ENCODE data around the gene BTBD9.

GRCh38 chr6:38499529-38500096 is 140.1 kb downstream of the BTBD9 start:
- TF ChIP-seq CTCF (CRISPR knock-in tag; IDR thresholded peaks at IDR 0.05) (no peak), ZNF580 (CRISPR knock-in tag; IDR thresholded peaks at IDR 0.05; ENCODE audit: borderline replicate concordance, low read depth) (no peak), CBX2 (IDR thresholded peaks at IDR 0.05; ENCODE audit: low read depth, low read length) (no peak), CBX2 (CRISPR knock-in tag; IDR thresholded peaks at IDR 0.05; ENCODE audit: low read depth) (no peak)
